GM19438 (cell line): ENCODE measurements around the gene GLT1D1.
"Not testable (repeated sequence)": the region's sequence is repeated elsewhere in the genome, so short reads cannot be mapped to it uniquely, and the experiment has no call there.

Experiments used
- ATAC-seq: cut with Tn5 transposase; IDR thresholded peaks from one replicate; pipeline ENCODE4 v1.9.1; 2021; ENCODE audit warnings: low read depth; ENCODE audit not compliant: unreplicated experiment

The GLT1D1 gene

DNA sequence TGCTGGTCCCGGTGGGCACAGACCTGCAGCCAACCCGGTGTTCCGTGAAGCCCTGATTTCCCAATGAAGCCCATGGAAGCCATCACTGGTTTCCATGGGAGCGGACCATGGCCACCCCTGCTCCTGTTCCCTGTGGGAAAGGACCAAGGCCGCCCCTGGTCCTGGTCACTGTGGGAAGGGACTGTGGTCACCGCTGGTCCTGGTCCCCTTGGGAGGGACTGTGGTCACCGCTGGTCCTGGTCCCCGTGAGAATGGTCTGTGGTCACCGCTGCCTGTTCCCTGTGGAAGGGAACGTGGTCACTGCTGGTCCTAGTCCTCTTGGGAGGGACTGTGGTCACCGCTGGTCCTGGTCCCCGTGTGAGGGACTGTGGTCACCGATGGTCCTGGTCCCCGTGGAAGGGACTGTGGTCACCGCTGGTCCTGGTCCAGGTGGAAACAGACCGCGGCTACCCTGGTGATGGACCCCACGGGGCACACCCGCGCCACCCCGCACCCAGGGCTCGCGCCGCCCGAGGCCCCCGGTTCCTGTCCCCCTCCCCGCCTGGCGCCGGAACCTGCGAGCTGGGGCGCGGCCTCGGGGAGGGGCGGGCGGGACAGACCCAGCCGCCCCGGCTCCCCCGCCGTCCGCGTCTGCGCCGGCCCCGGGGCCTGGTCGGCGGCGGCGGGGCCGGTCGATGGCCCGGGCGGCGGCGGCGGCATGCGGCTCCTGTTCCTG is at the start of gene GLT1D1:
Gene GLT1D1, plus strand, starts transcription at position 594 of the 715 bp plus-strand sequence. Its CDS starts 104 bp downstream, at position 698.
- no peak for ATAC-seq

DNA sequence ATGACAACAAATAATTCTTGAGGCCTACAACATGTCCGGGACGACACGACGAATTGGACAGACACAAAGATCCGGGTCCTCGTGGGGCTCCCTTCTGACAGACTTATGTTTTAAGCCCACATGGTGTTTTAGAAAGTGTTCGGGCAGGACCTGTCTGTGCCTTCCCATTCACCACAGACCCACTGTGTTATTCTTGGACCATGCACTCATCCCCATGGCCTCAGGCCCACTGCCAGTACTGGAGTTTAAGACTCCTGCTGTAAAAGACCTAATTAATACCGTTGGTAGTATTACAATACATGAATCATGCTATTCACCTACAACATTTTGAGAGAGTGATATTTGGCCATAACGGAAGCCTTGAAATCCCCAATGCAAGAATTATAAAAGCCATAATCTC is 49.5 kb upstream of the GLT1D1 start:
- no peak for ATAC-seq

GRCh38 chr12:128804762-128805161 is 48.5 kb upstream of the GLT1D1 start:
- no peak for ATAC-seq

- ATAC-seq = not testable (repeated sequence)
These were observed 47.9 kb upstream of the GLT1D1 start for GRCh38 chr12:128805406-128805805.

GRCh38 chr12:128806573-128806972 is 46.7 kb upstream of the GLT1D1 start:
- no peak for ATAC-seq

DNA sequence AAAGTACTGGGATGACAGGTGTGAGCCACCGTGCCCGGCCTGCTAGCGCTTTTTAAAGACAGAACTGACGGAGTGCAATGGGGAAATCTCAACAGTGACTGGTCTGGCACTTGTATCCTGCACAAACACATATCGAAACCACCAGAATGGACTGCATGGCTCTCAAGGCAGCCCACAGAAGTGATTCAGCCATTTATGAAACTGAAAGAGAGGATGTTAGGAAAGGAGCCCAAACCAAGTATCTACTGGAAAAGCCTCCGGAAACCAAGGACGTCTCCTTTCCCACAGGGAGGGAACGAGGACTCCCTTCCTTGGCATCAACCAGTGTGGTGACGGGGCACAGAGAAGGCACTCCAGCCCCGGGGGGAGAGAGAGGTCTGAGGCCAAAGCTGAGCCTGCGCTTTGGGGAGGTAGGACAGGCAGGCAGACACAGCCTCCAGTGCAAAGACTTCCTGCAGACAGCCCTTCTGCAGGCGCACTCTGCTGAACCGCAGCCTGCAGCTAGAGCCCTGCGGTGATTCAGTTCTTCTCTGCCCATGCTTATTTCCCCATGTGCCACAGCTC is 46.0 kb upstream of the GLT1D1 start:
- ATAC-seq = no peak

DNA sequence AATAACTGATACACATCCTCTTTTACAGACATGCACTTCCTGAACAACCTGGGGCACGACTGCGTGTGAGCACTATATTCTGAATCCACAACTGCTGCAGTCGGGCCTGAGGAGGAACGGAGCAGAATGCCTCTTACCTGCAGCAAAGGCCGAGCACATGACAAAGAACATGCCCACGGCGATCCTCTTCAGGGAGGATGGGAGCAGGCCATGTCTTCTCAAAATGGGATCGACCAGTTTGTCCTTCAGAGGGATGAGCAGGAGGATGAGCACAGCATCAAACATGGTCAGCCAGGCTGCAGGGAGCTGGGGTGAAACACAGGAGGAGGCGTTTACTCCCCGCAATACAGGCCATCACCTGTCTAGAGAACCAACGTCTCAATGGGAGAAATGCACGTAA is 44.6 kb upstream of the GLT1D1 start:
- no peak for ATAC-seq

- ATAC-seq = peak; percentile 74
These were observed 42.8 kb upstream of the GLT1D1 start for GRCh38 chr12:128810182-128811127.

DNA sequence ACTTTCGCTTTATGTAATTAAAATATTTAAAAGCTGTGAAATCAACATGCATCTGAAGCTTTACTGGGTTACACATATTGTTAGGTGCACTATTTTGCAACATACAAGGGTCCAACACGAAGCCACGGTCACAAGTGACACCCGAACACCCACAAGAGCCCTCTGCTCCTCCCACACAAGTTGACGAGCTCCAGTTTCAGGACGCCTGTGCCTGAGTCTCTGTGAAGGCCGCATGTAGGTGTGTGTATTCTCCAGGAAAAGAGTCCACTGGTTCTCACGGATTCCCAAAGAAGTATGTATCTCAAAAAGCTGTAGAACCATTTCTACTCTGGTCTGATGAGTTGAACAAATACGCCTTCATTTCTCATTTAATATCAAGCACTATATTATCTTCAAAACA is 41.5 kb upstream of the GLT1D1 start:
- ATAC-seq = no peak

- no peak for ATAC-seq
These were observed 39.9 kb upstream of the GLT1D1 start for GRCh38 chr12:128813392-128813791.

- ATAC-seq = no peak
These were observed 39.4 kb upstream of the GLT1D1 start for GRCh38 chr12:128813883-128814282.

- no peak for ATAC-seq
These were observed 38.6 kb upstream of the GLT1D1 start for GRCh38 chr12:128814411-128815261.

DNA sequence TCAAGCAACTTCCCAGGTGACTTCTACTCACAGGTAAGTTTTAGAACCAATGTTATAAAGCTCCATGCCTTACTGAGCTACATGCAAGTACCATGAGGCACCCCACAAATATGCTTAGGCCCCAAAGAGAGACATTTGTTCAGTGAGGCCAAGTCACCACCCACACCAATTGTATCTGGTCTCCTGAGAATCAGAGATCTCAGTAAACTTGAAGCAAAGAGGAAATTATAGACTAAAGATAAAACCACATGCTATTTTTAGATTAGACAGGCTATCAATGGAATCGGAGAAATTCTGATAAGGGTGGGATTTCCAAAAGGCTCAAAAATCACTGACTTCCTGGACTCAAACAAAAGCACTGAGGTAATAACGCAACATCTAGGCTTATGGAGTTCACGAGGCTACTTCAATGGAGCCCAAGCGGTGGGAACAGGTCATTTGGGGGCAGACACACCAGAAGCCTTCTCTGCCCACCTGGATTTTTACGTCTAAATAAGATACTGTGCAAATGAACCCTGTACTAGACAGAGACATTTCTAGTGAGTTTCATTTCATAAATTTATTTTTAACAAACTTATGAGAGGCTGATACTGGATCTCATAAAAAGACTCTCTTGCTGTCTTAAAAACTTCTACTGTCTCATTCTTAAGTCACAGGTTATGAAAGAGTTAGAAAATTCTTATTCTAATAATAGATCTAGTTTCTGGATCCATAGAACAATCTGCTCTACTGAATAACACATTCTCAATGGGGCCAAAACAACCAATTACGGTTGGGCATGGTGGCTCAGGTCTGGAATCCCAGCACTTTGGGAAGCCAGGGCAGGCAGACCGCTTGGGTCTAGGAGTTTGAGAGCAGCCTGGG is 37.3 kb upstream of the GLT1D1 start:
- ATAC-seq = no peak

- ATAC-seq = no peak
These were observed 36.7 kb upstream of the GLT1D1 start for GRCh38 chr12:128816643-128816920.

DNA sequence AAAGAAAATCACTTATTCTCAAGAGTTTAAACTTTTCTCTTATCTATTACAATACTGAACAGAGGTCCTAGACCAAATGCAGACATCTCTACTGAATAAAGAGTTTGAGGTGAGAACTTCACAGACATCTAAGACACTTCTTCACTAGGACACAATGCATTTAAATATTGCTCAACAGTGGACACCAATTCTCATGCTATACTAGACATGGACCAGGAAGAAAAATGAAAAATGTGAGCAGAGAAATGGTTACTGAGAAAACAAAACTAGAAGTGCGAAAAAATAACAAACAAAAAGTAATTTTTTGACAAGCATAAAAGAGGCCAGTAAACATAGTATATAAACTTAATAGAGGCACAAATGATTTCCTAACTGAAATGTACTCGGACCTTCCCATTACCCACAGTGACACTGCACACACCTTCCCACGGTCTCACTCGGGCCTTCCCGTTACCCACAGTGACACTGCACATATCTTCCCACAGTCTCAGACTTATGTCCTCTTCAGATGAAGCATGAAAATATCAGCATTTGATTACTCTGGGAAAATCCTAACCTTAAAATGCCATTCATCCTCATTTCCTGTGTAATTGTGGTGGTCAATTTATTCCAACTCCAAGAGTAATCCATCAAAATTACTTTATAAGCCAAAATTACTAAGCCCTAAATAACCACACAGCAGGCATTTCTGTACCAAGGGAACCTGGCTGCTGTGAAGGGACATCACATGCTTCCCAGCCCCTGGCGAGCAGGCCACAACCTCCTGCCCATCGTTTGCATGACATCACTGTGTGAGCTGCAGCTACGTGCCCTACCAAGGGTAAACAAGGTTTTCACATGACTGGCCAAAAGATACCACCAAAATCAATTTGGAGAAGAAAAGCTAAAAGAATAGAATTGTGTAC is 35.9 kb upstream of the GLT1D1 start:
- ATAC-seq = peak; percentile 41

DNA sequence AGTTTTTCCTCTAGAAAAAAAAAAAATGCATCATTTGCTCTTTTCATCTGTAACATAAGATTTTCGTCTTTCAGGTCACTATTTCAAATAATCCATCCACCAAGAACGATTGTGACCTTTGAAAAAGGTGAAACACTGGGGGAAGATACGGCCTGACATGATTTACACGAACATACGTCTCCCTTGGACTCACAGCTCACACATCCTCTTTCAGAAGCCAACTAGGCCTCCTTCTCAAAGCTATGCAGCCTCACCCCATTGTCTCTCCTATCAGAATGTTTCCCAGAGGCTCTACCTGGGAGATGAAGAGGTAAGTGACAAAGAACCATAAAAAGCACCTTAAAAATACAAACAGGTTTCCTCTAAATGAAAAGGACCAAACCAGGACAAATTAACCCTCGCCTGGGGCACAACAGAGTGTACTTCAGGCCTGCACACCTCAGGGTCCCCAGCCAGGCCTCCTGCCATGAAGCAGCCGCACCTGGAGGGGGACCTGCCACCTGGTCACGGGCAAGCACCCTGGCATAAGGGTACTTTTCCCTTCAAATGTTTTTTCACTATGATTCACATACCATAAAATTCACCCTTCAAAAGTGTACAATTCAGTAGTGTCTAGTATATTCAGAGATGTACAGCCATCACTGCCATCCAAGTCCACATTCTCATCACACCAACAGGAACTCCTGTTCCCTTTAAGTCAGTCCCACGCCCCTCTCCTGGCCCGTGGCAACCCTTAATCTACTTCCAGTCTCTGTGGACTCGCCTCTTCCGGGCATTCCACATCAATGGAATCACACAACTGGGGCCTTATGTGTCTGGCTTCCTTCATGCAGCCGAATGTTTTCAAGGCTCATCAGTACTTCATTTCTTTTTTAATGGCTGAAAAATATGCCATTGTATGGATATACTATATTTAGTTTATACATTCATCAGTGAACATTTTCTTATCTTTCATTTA is 34.9 kb upstream of the GLT1D1 start:
- ATAC-seq = peak; percentile 37

- no peak for ATAC-seq
These were observed 33.8 kb upstream of the GLT1D1 start for GRCh38 chr12:128819293-128820144.
